Esophagus squamous epithelium (tissue), 4 donors: Measurements from ENCODE around the gene STIMATE.

Experiments used
- POLR2A ChIP-seq, 4 donors: fragments of 450-650 bp; IDR thresholded peaks; one replicate each; pipeline ENCODE4 v1.6.1; 2017; ENCODE audit warnings: antibody characterized with exemption in 4 of 4, mild to moderate bottlenecking in 4 of 4, moderate library complexity in 3 of 4
- TF ChIP-seq, protein P1 (sequence below), 6 experiments: fragments of 450-650 bp in 4 of 6; fragments of 200-600 bp in 2 of 6; sonication (generic) in 2 of 6; IDR thresholded peaks; one replicate each; pipeline ENCODE4 v1.5.1; 2016 to 2019; ENCODE audit warnings: antibody characterized with exemption in 6 of 6, mild to moderate bottlenecking in 4 of 6, moderate library complexity in 4 of 6

DNA sequence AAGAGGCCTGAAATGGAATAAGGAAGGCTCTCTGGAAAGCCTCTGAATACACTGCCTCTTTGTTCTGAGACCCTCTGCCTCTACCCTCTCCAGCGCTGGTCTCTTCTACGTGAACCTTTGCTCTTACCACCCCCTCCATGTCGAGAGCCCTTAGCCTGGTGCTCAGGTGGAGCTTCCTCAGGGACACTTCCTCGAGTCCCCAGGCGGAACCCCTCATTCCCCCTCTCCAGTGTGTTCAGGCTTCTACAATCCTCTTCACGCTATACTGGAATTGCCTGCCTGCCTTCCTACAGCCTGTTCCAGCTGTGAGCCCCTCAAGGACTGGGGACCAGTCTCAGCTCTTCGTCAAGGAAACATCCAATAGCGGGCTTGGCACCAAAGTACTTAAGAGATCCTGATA is 7.4 kb downstream of the STIMATE start:
- TF ChIP-seq, protein P1, sequence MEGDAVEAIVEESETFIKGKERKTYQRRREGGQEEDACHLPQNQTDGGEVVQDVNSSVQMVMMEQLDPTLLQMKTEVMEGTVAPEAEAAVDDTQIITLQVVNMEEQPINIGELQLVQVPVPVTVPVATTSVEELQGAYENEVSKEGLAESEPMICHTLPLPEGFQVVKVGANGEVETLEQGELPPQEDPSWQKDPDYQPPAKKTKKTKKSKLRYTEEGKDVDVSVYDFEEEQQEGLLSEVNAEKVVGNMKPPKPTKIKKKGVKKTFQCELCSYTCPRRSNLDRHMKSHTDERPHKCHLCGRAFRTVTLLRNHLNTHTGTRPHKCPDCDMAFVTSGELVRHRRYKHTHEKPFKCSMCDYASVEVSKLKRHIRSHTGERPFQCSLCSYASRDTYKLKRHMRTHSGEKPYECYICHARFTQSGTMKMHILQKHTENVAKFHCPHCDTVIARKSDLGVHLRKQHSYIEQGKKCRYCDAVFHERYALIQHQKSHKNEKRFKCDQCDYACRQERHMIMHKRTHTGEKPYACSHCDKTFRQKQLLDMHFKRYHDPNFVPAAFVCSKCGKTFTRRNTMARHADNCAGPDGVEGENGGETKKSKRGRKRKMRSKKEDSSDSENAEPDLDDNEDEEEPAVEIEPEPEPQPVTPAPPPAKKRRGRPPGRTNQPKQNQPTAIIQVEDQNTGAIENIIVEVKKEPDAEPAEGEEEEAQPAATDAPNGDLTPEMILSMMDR (IDR thresholded peaks at IDR 0.05), result no peak
- TF ChIP-seq POLR2A (IDR thresholded peaks at IDR 0.05), result no peak
